GM19397 (cell line): ENCODE results near the gene AGBL1.

ENCODE experiments used
- ATAC-seq: cut with Tn5 transposase; IDR thresholded peaks from one replicate; pipeline ENCODE4 v1.9.1; 2021; ENCODE audit warnings: mild to moderate bottlenecking, moderate library complexity; ENCODE audit not compliant: unreplicated experiment

AGBL1 gene

GRCh38 chr15:86570738-86571137 lies 491.1 kb downstream of the AGBL1 start:
- no peak for ATAC-seq

GRCh38 chr15:86571873-86572272 lies 492.2 kb downstream of the AGBL1 start:
- no peak for ATAC-seq

GRCh38 chr15:86572368-86572841 lies 492.7 kb downstream of the AGBL1 start:
- no peak for ATAC-seq

- ATAC-seq = no peak
Observed at GRCh38 chr15:86573476-86573875, 493.8 kb downstream of the AGBL1 start.

- no peak for ATAC-seq
Observed at GRCh38 chr15:86588413-86588812, 508.7 kb downstream of the AGBL1 start.

GRCh38 chr15:86590461-86590860 lies 510.8 kb downstream of the AGBL1 start:
- no peak for ATAC-seq

- ATAC-seq = no peak
Observed at GRCh38 chr15:86591158-86591557, 511.5 kb downstream of the AGBL1 start.

- ATAC-seq = no peak
Observed at GRCh38 chr15:86591994-86592735, 512.5 kb downstream of the AGBL1 start.

- ATAC-seq = no peak
Observed at GRCh38 chr15:86595741-86596140, 516.1 kb downstream of the AGBL1 start.

GRCh38 chr15:86603466-86603865 lies 523.8 kb downstream of the AGBL1 start:
- ATAC-seq = no peak

GRCh38 chr15:86608461-86609205 lies 529.0 kb downstream of the AGBL1 start:
- no peak for ATAC-seq

- no peak for ATAC-seq
Observed at GRCh38 chr15:86609275-86609674, 529.6 kb downstream of the AGBL1 start.

GRCh38 chr15:86610038-86610437 lies 530.4 kb downstream of the AGBL1 start:
- no peak for ATAC-seq

GRCh38 chr15:86611417-86612040 lies 531.9 kb downstream of the AGBL1 start:
- ATAC-seq = no peak

- no peak for ATAC-seq
Observed at GRCh38 chr15:86615411-86615810, 535.7 kb downstream of the AGBL1 start.

GRCh38 chr15:86615816-86616215 lies 536.1 kb downstream of the AGBL1 start:
- ATAC-seq = no peak

- ATAC-seq = no peak
Observed at GRCh38 chr15:86616771-86617170, 537.1 kb downstream of the AGBL1 start.

- no peak for ATAC-seq
Observed at GRCh38 chr15:86620157-86620556, 540.5 kb downstream of the AGBL1 start.

- ATAC-seq = no peak
Observed at GRCh38 chr15:86620641-86621349, 541.1 kb downstream of the AGBL1 start.

- ATAC-seq = no peak
Observed at GRCh38 chr15:86623236-86623635, 543.6 kb downstream of the AGBL1 start.
